ENCODE data around the gene NRDE2. TPM values are rescaled to one million over a fixed set of nuclear protein-coding genes. Genes with fewer than 3 reads are reported as not detected.
"Not testable (repeated sequence)": the region's sequence is repeated elsewhere in the genome, so short reads cannot be mapped to it uniquely, and the experiment has no call there.

The NRDE2 gene
- total RNA-seq, 1 donor from 2014 or later = 25.4 TPM

DNA sequence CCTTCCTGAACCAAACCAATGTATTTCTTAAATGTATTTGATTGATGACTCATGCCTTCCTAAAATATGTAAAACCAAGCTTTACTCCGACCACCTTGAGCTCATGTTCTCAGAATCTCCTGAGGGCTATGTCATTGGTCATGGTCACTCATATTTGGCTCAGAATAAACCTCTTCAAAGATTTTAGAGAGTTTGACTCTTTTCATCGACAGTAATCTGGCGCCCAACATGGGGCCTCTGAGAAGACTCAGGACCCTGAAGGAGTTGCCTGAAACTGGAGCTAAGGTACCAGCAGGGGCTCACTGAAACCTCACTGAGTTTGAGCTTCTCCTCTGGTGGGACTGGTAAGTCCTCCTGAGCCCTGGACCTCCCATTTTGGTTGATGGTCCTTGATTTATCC is 92.6 kb downstream of the NRDE2 start:
- peaks cover 2% of the 10 kb centered on the region for H3K27me3 Mint-ChIP-seq (ENCODE audit: low read depth)
- H3K4me1 Mint-ChIP-seq (ENCODE audit: low read depth) = peaks cover 3% of the 10 kb centered on the region
- DNase-seq (ENCODE audit: low spot score) = no peak
- H3K27ac Mint-ChIP-seq = no peak overlapping the region
- H3K4me3 Mint-ChIP-seq (ENCODE audit: low read depth) = no peak overlapping the region
- intact Hi-C loops (cut with micrococcal nuclease) = loop anchor here (10.0 kb wide), 2 partner anchors 174 to 264 kb away; partner anchors contain the start of gene KCNK13
- H3K9me3 Mint-ChIP-seq = peaks cover 48% of the 10 kb centered on the region
- peaks cover 14% of the 10 kb centered on the region for H3K36me3 Mint-ChIP-seq (ENCODE audit: low read depth)

DNA sequence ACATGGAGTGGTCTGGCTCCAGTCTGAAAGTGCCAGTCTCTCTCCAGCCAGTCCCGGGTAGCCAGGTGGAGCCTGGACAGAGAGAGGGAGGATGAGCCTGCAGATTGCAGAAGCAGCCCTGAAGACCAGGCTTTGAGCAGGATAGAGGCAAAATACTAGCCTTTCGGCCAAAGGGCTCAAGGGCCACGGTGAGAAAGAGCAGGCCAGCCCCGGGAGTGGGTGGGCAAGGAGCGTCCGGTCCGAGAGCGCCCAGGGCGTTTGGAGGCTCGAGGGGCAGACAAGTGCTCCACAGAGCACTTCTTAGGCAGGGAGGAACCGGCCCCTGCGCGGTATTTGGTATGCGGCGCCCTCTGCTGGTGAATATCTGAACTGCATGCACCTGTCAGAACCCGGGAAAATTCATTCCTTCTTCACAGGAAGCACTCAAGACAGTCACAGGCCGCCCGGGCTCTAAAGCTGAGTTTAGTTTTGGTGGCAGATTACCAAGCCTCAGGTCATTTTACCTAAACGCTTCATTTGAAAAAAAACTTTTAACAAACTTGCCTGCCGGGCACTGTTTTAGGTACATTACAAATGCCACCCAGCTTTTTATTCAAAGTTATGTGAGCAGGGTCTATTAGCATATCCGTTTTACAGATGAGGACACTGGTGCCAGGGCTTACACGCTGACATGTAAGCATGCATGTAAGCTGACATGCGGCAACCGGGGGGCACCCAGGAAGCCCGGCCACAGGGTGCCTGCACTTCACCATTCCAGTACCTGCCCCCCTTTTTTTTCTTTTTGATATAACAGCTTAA is 96.4 kb downstream of the NRDE2 start:
- DNase-seq (ENCODE audit: low spot score) = peak; percentile 58
- Mint-ChIP-seq H3K36me3 (ENCODE audit: low read depth) (peaks cover 11% of the 10 kb centered on the region), H3K4me1 (ENCODE audit: low read depth) (peaks cover 3% of the 10 kb centered on the region), H3K27ac (no peak overlapping the region), H3K27me3 (ENCODE audit: low read depth) (peaks cover 9% of the 10 kb centered on the region), H3K4me3 (ENCODE audit: low read depth) (no peak overlapping the region), H3K9me3 (peaks cover 38% of the 10 kb centered on the region)
- intact Hi-C loops (cut with micrococcal nuclease) = loop anchor here (1.0 to 10.0 kb wide), 3 partner anchors 171 to 296 kb away; partner anchors contain the start of gene KCNK13

- not testable (repeated sequence) for H3K9me3 Mint-ChIP-seq; H3K4me3 Mint-ChIP-seq (ENCODE audit: low read depth); DNase-seq (ENCODE audit: low spot score); H3K27ac Mint-ChIP-seq; H3K4me1 Mint-ChIP-seq (ENCODE audit: low read depth); H3K27me3 Mint-ChIP-seq (ENCODE audit: low read depth); H3K36me3 Mint-ChIP-seq (ENCODE audit: low read depth)
- intact Hi-C loops (cut with micrococcal nuclease) = loop anchor here (10.0 kb wide), 2 partner anchors 165 to 255 kb away; partner anchors contain the start of gene KCNK13
Measured at GRCh38 chr14:90229942-90230341, 101.8 kb downstream of the NRDE2 start.

DNA sequence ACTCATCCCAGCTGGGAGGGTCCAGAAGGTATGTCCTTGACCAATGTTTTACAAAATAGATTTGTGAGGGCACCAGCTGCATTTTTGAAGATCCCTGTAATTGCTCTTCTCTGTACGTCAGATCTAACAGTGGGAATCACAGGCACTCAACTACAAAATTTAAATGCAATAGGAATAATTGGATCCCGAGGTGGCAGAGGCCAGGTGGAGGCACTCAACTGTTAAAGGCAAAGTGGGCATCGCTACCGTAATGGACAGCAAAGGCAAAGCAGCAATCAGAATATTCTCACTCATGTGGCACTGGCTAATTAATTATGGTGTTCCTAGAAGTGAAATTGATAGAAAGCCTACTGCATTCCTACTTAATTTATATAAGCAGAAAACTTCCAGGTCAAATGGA is 103.3 kb downstream of the NRDE2 start:
- H3K36me3 Mint-ChIP-seq (ENCODE audit: low read depth) = no peaks in the 10 kb centered on the region
- H3K27ac Mint-ChIP-seq = no peak overlapping the region
- peaks cover 6% of the 10 kb centered on the region for H3K27me3 Mint-ChIP-seq (ENCODE audit: low read depth)
- DNase-seq (ENCODE audit: low spot score) = no peak
- intact Hi-C loops (cut with micrococcal nuclease) = no loop called here
- no peak overlapping the region for H3K4me3 Mint-ChIP-seq (ENCODE audit: low read depth)
- H3K9me3 Mint-ChIP-seq = peaks cover 4% of the 10 kb centered on the region
- H3K4me1 Mint-ChIP-seq (ENCODE audit: low read depth) = no peaks in the 10 kb centered on the region

Other genes starting within 250 kb of the NRDE2 start
- 162 and 167 TPM in 2 replicates for gene PSMC1, start 75.4 kb downstream of the NRDE2 start, total RNA-seq
- 470 and 491 TPM in 2 replicates for gene CALM1, start 65.1 kb upstream of the NRDE2 start, total RNA-seq